GM19035 (cell line): Measurements from ENCODE around the gene ATXN10.
"Not testable (repeated sequence)": the region's sequence is repeated elsewhere in the genome, so short reads cannot be mapped to it uniquely, and the experiment has no call there.

Source experiments
- ATAC-seq: cut with Tn5 transposase; IDR thresholded peaks from one replicate; pipeline ENCODE4 v1.9.1; 2021; ENCODE audit not compliant: unreplicated experiment

ATXN10 gene

DNA sequence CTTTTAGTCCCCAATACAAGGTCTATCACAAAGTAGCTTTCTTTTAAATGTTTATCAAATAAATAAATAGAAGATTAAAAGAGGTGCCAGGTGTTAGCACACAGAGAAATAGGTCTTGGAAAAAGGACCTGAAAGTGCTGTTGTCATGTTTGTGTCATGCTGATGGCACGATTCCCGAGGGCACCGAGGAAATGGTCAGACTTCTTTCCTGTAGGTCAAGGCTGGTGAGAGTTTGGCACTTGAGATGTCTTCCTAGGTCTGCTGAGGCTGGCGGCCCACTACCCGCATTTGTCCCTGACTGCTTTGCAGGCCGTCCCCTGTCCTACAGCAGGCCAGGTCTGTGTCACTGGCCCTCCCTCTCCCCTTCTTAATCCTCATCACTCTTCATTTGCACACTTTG is 112.1 kb downstream of the ATXN10 start:
- no peak for ATAC-seq

- no peak for ATAC-seq
These were observed 113.0 kb downstream of the ATXN10 start for GRCh38 chr22:45784357-45785277.

DNA sequence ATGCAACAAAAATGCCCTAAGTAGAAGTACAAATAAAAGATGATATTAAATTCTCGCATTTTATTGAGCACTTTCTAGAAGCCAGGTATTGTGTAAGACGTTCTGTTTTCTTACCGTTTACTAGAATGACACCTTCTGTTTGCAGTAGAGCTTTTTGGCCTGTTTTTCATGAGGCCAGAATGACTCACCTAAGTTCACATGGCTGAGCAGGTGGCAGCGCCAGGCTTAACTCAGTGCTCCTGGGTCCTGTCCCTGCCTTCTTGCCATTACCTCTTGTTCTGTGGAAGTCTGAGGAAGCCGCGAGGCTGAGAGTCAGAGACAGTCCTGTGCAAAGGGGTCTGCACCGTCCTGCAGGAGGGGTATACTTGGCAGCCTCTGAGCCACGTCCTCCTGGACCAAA is 113.8 kb downstream of the ATXN10 start:
- ATAC-seq, result no peak

DNA sequence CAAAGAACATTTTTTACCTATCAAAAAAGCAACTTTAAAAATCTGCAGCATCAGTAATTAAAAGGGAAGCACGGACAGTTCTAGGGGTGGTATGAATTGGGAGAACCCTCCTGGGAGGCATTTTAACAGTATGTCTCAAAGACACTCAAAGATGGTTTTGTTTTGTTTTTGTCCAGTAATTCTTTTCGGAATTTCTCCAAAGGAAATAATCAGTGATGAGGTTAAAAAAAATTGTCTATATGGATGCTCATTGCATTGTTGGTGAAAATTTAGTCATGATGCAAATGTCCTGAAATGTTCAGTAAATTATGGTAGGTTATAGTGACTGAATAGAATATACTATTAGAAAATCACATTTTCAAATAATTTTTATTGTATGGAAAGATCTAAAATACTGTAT is 115.1 kb downstream of the ATXN10 start:
- no peak for ATAC-seq

DNA sequence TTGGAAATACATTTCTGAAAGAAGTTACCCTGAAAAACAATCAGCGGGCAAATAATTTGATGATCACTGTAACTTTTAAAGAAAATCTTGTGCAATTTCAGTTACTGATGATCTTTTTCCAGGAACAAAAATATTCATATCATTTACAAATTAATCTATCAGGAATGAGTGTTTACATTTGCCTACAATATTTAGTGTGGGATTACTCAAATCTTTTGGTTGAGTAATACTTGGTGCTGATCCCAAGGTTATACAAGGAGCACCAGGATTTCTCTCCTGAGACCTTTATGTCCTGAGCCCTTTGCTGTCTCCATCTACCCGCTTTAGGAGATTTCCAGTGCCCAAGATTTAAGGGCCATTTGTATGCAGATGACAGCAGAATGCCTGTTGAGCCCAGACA is 116.1 kb downstream of the ATXN10 start:
- ATAC-seq, result no peak

DNA sequence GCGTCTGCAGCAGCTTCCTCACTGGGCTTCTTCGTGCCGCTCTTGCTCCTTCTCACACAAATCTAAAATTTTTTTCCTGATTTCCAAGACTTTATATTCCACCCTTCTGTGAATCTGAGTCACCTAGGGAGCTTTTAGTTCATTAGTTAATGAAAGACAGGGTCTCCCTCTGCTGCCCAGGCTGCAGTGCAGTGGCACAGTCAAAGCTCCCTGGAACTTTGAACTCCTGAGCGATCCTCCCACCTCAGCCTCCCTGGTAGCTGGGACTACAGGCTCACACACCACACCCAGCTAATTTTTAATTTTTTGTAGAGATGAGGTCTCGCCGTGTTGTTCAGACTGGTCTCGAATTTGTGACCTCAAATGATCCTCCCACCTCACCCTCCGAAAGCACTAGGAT is 116.9 kb downstream of the ATXN10 start:
- no peak for ATAC-seq

GRCh38 chr22:45790401-45790800 is 118.8 kb downstream of the ATXN10 start:
- ATAC-seq, result no peak

DNA sequence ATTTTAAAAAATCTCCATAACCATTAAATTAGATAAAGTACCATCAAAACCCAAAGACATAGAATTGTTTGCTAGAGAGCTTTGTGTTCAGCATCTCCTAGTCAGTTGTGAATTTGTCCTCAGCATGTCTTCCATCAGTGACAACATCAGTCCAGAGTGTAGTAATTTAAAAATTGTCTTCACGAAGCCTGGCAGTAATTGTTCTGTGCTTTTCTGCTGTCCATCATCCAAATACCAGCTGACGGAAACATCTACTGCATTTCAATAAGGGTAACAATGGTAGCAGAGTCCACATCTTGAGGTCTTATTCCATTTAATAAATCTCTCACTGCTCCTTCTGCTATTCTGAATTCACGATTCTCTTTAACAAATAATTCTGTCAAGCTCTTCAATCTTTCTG is 121.5 kb downstream of the ATXN10 start:
- no peak for ATAC-seq

DNA sequence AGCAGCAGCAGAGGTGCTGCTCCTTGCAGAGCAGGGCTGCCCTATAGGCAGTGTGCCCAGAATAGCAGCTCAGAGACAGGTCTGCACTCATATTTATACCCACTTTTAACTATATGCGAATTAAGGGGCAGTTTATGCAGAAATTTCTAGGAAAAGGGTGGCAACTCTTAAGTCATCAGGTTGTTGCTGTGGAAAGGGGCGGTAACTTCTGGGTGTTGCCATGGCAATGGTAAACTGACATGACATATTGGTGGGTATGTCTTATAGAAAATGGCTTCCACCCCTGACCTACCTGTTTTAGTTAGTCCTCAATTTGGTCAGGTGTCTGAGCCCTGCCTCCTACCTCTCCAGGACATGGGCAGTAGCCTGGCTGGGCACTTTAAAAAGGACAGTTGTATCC is 122.3 kb downstream of the ATXN10 start:
- no peak for ATAC-seq

GRCh38 chr22:45796009-45796408 is 124.4 kb downstream of the ATXN10 start:
- not testable (repeated sequence) for ATAC-seq

GRCh38 chr22:45799291-45799690 is 127.7 kb downstream of the ATXN10 start:
- no peak for ATAC-seq

GRCh38 chr22:45802054-45802453 is 130.4 kb downstream of the ATXN10 start:
- no peak for ATAC-seq

DNA sequence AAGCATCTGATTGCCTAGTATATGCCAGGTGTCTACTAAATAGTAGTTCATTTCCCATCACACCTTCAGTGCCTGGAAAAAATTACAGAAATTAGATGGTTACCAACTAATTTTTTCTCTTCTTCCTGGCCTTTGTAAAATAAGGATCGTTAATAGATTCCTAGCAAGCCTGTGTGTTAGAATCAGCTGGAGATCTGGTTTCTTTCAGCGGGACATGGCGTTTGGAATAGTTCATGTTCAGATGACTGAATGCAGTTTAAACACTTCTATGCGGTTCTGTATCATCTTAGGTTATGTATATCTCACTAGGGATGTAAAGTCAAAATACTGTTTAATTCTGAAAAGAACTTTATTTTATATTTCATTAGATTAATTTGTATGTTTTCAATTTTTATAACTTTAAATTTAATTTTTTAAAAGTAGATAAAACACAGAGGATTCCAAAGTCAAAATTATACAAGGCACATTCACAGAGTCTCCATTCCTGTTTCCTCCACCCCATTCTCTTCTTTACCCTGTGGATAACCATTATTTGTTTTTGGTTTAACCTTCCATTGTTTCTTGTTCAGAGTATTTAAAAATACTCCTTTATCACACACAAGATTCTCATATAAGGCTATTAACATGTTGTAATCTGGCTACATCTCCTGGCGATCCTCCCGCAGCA is 132.8 kb downstream of the ATXN10 start:
- ATAC-seq, result no peak

DNA sequence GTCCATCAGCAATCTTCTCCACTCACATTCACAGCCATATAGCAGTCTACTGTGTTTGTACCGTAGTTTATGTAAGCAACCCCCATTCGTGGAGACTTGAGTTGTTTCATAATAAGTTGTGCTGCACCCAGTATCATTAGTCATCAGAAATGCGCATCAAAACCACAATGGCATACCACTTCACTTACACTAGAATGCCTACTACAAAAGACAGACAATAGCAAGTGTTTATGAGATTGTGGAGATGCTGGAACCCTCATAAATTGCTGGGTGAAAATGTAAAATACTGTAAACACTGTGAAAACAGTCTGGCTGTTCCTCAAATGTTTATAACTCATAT is 133.3 kb downstream of the ATXN10 start:
- no peak for ATAC-seq

GRCh38 chr22:45805413-45805812 is 133.8 kb downstream of the ATXN10 start:
- ATAC-seq, result no peak

- ATAC-seq, result no peak
These were observed 135.7 kb downstream of the ATXN10 start for GRCh38 chr22:45807156-45807915.

DNA sequence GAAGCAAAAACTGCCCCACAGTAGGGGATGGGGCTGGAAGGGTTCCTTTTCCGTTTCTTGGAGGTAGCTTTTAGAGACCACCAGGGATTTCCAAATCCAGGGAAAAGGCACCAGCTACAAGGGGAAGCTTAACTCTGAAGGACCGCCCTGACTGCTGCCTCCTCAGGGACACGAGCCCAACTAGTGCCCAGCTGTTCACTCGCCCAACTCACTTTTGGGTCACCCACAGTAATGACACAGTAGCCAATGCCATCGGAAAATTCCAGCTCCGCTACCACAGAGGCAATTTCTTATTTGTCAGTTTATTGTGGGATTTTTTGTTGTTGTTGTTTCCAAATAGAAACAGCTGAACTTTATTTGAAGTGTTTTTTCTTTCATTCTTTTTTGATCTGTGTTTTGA is 141.3 kb downstream of the ATXN10 start:
- ATAC-seq, result no peak

- ATAC-seq, result no peak
These were observed 142.6 kb downstream of the ATXN10 start for GRCh38 chr22:45814198-45814597.

DNA sequence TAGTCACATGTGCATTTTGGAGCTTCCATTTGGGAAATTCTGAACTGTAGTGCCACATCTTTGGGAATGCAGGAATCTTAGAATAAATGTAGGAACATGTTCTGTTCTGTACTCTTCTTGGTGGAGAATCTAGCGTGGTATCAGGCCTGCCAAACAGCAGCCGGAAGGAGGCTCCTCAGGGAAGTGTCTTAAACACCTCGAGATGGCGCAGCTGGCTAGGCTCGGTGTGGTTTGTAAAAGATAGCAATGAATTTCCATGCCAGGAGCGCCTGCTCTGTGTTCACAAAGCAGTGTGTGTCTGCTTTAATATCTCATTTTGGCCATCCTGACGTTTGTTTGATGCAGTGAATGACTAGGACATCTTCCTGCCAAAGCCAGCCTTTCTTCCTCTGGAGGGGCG is 145.1 kb downstream of the ATXN10 start:
- ATAC-seq, result no peak

DNA sequence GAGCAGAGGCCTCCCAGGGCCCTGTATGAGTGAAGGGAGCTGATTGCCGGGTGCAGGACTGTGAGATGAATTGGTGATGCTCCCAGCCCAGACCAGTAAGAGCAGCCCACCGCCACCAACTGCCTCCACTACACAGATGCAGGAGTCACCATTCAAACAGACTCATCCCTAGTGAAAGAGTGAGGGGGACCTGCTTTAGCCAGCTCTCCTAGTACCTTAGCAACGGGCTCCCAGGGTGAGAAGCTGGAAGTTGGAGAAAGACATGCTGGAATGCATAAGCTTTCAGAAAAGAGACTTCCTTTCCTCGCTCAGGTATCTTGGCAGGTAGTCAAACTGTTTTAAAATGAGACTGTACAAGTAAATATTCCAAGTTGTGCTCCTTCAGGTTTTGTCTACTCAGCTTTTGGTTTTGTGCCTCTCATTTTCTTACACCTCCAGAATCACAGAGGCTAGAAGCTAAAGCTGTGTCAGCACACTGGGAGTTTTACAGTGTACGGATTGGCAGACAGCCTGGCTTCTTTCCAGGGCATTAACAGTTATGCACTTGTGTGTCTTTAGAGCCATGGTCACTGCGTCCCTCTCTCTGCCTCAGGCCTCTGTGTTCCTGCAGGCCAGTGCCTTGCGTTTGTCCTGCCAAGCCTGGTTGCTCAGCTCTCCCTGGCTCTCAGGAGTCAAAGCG is 146.2 kb downstream of the ATXN10 start:
- ATAC-seq, result no peak

DNA sequence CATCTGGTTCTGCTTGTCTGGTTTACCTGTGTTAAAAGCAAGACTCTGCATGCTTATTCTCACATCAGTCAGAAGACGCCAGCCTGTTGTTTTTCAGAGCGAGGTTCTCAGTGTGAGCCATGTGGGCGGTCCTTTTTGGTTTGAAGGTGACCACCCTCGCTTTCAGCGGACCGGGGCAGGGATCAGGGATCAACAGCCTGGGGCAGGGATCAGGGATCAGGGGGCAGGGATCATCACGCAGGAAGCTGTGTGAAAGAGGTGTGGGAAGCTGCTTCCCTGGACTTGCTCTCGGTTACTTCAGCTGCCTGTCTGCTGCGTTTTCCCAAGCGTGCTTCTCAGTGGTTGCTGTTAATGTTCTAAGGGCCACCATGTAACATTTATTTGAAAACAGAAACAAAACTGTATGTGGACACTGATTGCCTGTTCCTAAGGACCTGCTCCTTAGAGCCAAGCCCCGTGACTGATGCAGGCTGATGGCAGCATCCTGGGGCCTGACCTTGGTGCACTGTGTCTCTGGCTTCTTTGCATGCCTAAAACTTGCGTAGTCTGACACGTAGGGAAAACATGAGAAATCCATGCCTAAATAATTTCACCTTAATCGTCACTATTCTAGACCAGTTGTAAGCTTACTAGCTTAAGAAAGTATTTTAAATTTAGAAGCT is 146.9 kb downstream of the ATXN10 start:
- no peak for ATAC-seq
